Caco-2 (cell line): ENCODE results near the gene PCGF3. TPM values are rescaled to one million over a fixed set of nuclear protein-coding genes. Genes with fewer than 3 reads are reported as not detected.

Experiments used
- BruUV-seq: library from RNA; stranded (reverse); fragments of 400-500 nt; replicated peaks from 2 replicates; lab custom pipeline; 2021; lab: Mats Ljungman, UMichigan
- CTCF ChIA-PET: fragments of 300-600 bp; sonication (Branson Sonifier 250); formaldehyde crosslinking; loops from one replicate; lab custom pipeline; 2022; ENCODE audit warnings: antibody characterized with exemption; lab: Charles Lee
- POLR2A ChIA-PET: fragments of 300-600 bp; sonication (Branson Sonifier 250); formaldehyde crosslinking; loops from one replicate; lab custom pipeline; 2022; ENCODE audit warnings: antibody characterized with exemption; lab: Charles Lee
- DNase-seq, 2 experiments: peaks; one replicate each; pipeline versions ENCODE4 v3.0.0 to v3.0.0-alpha.2; 2020 to 2022
- H3K27me3 ChIP-seq: replicated peaks from 2 replicates; pipeline ENCODE4 v1.6.0; 2011; ENCODE audit warnings: low read length; ENCODE audit not compliant: control insufficient read depth, insufficient read depth
- H3K36me3 ChIP-seq: 2 replicates; pipeline ENCODE4 v1.5.1; 2011; ENCODE audit warnings: low read length; ENCODE audit not compliant: control insufficient read depth, insufficient read depth
- H3K4me1 ChIP-seq: fragments of 250-450 bp; sonication (Bioruptor Pico); 2 replicates; pipeline ENCODE4 v1.5.1; 2020; ENCODE audit warnings: mild to moderate bottlenecking
- H3K4me3 ChIP-seq: 2 replicates; pipeline ENCODE4 v1.5.1; 2011; ENCODE audit warnings: low read depth, mild to moderate bottlenecking, control low read depth, low read length
- H3K9me3 ChIP-seq: fragments of 250-450 bp; sonication (Bioruptor Pico); 2 replicates; pipeline ENCODE4 v1.5.1; 2020; ENCODE audit warnings: mild to moderate bottlenecking, moderate library complexity
- H3K27ac Mint-ChIP-seq: one replicate; pipeline ENCODE4 v1.8.0; 2022; ENCODE audit warnings: mixed read lengths; ENCODE audit not compliant: unreplicated experiment
- H3K27me3 Mint-ChIP-seq: one replicate; pipeline ENCODE4 v1.8.0; 2022; ENCODE audit warnings: mixed read lengths; ENCODE audit not compliant: insufficient read depth, unreplicated experiment
- H3K36me3 Mint-ChIP-seq: one replicate; pipeline ENCODE4 v1.8.0; 2022; ENCODE audit warnings: mild to moderate bottlenecking, mixed read lengths; ENCODE audit not compliant: insufficient read depth, unreplicated experiment
- H3K4me1 Mint-ChIP-seq: one replicate; pipeline ENCODE4 v1.8.0; 2022; ENCODE audit warnings: low read depth, mixed read lengths; ENCODE audit not compliant: unreplicated experiment
- H3K4me3 Mint-ChIP-seq: one replicate; pipeline ENCODE4 v1.8.0; 2022; ENCODE audit warnings: mild to moderate bottlenecking, moderate library complexity, mixed read lengths; ENCODE audit not compliant: unreplicated experiment
- H3K9me3 Mint-ChIP-seq: one replicate; pipeline ENCODE4 v1.8.0; 2022; ENCODE audit warnings: mixed read lengths; ENCODE audit not compliant: unreplicated experiment
- CTCF ChIP-seq, 2 experiments: fragments of 200-600 bp in 1 of 2; IDR thresholded peaks; 1 replicate in 1 of 2; 2 replicates in 1 of 2; pipeline versions ENCODE4 v1.5.1 to v1.8.0; 2011 to 2022; ENCODE audit warnings: antibody characterized with exemption in 1 of 2, control low read depth in 1 of 2, inconsistent platforms in 1 of 2, low read depth in 1 of 2, low read length in 1 of 2, mild to moderate bottlenecking in 1 of 2, moderate library complexity in 1 of 2; ENCODE audit not compliant: insufficient read depth in 1 of 2, severe bottlenecking in 1 of 2, unreplicated experiment in 1 of 2
- intact Hi-C: fragments of 100-400 bp; cut with micrococcal nuclease; formaldehyde crosslinking; loops from one replicate; pipeline ENCODE4 v1.10.0; 2022; ENCODE audit not compliant: unreplicated experiment
- total RNA-seq: library from RNA; stranded (reverse); gene quantifications from 2 replicates; pipeline ENCODE4 v1.2.3, GENCODE V29; 2022

PCGF3 gene
- total RNA-seq, 1 experiment from 2014 or later, result 38.0 TPM

GRCh38 chr4:681736-682451 is 23.7 kb upstream of the PCGF3 start:
- H3K4me1 ChIP-seq, result peaks cover 12% of the 10 kb centered on the region
- Mint-ChIP-seq H3K36me3 (peaks cover 11% of the 10 kb centered on the region), H3K9me3 (no peaks in the 10 kb centered on the region), H3K27ac (peak overlapping the region; percentile 70), H3K4me1 (no peaks in the 10 kb centered on the region), H3K27me3 (no peaks in the 10 kb centered on the region), H3K4me3 (peak overlapping the region; percentile 75)
- peak; percentile 84 for DNase-seq
- H3K36me3 ChIP-seq, result no peaks in the 10 kb centered on the region
- BruUV-seq, result no TSS peak
- ChIA-PET CTCF (no interaction called here), POLR2A (no interaction called here)
- no peaks in the 10 kb centered on the region for H3K9me3 ChIP-seq
- TF ChIP-seq CTCF (IDR thresholded peaks at IDR 0.05; ENCODE audit: insufficient read depth in 1 of 2, low read depth in 1 of 2, low read length in 1 of 2, severe bottlenecking in 1 of 2, unreplicated experiment in 1 of 2), result no peak
- peak overlapping the region; percentile 61 for H3K4me3 ChIP-seq
- intact Hi-C loops, result no loop called here
- no peaks in the 10 kb centered on the region for H3K27me3 ChIP-seq

- Mint-ChIP-seq H3K27me3 (no peaks in the 10 kb centered on the region), H3K27ac (no peak overlapping the region), H3K4me3 (peak overlapping the region; percentile 75), H3K4me1 (peaks cover 3% of the 10 kb centered on the region), H3K36me3 (peaks cover 8% of the 10 kb centered on the region), H3K9me3 (no peaks in the 10 kb centered on the region)
- H3K4me3 ChIP-seq, result peak overlapping the region; percentile 61
- H3K27me3 ChIP-seq, result no peaks in the 10 kb centered on the region
- ChIA-PET CTCF (no interaction called here), POLR2A (no interaction called here)
- H3K9me3 ChIP-seq, result no peaks in the 10 kb centered on the region
- TF ChIP-seq CTCF (IDR thresholded peaks at IDR 0.05; ENCODE audit: insufficient read depth in 1 of 2, low read depth in 1 of 2, low read length in 1 of 2, severe bottlenecking in 1 of 2, unreplicated experiment in 1 of 2), result no peak
- BruUV-seq, result no TSS peak
- intact Hi-C loops, result no loop called here
- no peaks in the 10 kb centered on the region for H3K36me3 ChIP-seq
- no peak for DNase-seq
- peaks cover 19% of the 10 kb centered on the region for H3K4me1 ChIP-seq
These were observed 23.0 kb upstream of the PCGF3 start for GRCh38 chr4:682490-683172.

GRCh38 chr4:683247-683897 is 22.3 kb upstream of the PCGF3 start:
- Mint-ChIP-seq H3K27ac (no peak overlapping the region), H3K27me3 (no peaks in the 10 kb centered on the region), H3K36me3 (peaks cover 13% of the 10 kb centered on the region), H3K9me3 (no peaks in the 10 kb centered on the region), H3K4me1 (peaks cover 6% of the 10 kb centered on the region), H3K4me3 (no peak overlapping the region)
- no peak for DNase-seq
- Histone ChIP-seq H3K36me3 (no peaks in the 10 kb centered on the region), H3K4me1 (peaks cover 26% of the 10 kb centered on the region), H3K4me3 (no peak overlapping the region), H3K27me3 (no peaks in the 10 kb centered on the region), H3K9me3 (no peaks in the 10 kb centered on the region)
- no peak for TF ChIP-seq CTCF (IDR thresholded peaks at IDR 0.05; ENCODE audit: insufficient read depth in 1 of 2, low read depth in 1 of 2, low read length in 1 of 2, severe bottlenecking in 1 of 2, unreplicated experiment in 1 of 2)
- intact Hi-C loops, result no loop called here
- POLR2A ChIA-PET, result no interaction called here
- CTCF ChIA-PET, result interaction anchor here (0.6 to 0.7 kb wide), 2 partner anchors 16 to 41 kb away, joined by 3 to 4 read pairs; no protein-coding TSS in a partner anchor
- no TSS peak for BruUV-seq
